Suppressor macrophage treated with lipopolysaccharide for 1 hour (primary cell): Measurements from ENCODE around the gene PFKFB4.
"Not testable (repeated sequence)": the region's sequence is repeated elsewhere in the genome, so short reads cannot be mapped to it uniquely, and the experiment has no call there.

Experiments used
- DNase-seq, 3 donors: peaks; one replicate each; pipeline ENCODE4 v3.0.0-alpha.2; 2020 to 2022

PFKFB4 gene

DNA sequence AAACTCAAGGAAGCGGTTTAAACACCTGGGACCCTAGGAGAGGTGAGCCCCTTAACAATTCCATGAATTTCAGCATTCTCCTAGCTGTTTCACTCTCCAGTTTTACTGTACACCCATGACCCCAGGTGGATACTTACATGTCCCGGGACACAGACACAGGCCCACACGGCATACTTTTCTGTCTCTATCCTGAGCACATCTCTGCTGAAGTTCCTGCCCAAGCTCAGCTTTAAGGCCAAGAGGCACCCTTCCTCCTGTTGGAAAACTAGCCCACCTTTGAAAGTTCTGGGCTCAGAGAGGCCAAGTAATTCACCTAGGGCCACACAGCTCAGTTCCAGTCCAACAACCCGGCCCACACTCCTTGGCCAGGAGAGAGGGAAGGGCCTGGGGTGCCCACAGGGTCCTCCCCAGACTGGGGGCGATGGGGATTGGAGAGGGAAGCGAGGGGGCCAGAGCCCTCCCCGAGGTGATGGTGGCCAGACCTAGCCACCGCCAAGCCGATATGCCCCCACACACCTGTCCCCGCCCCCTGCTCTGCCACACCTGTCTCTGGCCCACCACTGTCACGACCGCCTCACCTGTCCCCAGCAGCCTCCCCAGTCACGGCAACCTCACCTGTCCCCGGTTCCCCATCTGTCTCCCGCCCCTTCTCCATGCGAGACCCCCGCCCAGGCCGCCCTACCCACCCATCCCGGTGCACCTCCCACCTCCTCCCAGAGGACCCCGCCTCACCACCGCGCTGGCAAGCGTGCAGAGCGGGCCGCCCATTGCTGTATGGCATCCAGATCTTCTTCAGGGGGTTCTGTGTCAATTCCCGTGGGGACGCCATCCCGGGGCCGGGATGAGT lies 431 bp downstream of the PFKFB4 start:
- no peak for DNase-seq

GRCh38 chr3:48555231-48555948 lies 1.2 kb downstream of the PFKFB4 start:
- no peak for DNase-seq

DNA sequence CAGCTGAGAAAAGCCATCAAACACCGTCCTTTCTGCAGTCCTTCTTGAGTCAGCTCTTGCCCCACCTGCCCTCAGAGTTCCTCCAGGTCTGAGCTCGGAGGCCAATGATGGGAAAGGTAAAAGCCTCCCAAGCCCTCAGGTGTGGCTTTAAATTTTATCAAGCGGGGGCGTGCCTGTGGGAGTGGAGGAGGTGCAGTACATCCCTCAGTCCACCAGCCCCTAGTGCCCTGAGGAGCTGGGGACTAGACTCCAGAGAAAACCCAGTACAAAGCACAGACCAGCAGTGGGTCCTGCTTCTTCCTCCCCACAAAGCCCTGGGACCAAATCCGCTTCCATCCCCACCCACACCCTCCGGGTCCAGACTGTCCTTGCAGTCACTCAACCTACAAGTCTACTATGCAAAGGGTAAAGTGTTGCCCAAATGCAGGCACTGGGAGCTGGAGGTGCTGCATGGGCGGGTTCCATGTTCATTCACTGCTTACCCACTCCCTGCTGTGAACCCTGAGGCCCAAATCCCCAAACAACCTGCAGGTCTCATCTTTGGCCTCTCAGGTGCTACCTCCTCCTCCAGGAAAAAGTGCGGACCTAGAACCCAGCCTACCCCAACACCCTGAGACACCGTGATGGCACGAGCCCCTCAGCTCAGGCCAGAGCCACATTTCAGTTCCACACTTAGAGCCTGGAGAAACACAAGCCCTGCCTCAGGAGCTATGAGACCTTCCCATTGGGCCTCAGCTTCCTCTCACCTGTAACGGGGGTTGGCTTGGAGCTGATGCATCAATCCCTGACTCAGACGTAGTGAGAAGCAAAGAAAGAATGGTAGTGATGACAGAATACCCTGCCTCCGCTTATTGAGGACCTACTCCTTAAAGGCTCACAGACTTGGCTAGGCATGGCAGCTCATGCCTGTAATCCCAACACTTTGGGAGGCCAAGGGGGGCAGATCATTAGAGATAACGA lies 2.4 kb downstream of the PFKFB4 start:
- no peak for DNase-seq

- DNase-seq = no peak
Observed at GRCh38 chr3:48553361-48553760, 3.2 kb downstream of the PFKFB4 start.

DNA sequence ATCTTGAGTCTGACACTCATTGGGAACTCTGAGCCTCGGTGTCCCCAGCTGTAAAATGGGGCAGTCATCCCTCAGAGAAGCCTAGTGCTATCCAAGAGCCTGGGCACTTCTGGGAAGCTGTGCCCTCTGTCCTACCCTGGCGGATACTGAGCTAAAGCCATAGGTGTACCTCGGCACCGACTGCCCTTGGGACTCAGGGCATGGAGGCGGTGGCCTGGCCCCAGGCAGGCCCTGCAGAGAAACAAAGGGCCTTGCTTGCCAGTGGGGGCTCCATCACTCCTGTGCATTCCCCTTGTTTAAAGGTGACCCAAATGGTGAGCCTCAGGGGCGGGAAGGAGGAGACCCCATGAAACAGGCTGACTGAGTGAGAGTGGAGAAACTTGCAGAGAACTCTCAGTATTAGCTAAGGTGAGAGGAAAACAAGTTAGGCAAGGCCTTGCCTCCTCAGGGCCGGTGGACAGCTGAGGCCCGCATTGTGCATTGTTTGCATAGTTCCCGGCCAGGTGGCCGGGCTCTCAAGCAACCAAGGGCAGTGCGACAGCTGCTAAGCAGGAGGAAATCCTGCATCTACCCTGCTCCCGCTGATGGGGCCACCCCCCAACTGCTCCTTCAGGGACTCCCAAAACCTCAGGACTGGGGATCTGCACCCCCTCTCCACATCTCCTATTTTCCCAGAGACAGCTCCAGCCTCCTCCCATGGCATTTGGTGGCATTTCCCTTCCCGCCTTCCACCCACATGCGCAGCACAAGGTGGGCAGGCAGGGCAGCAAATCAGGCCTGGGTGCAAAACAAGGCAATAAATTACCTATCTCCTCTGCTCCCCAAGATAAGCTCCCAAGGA lies 4.3 kb downstream of the PFKFB4 start:
- no peak for DNase-seq

DNA sequence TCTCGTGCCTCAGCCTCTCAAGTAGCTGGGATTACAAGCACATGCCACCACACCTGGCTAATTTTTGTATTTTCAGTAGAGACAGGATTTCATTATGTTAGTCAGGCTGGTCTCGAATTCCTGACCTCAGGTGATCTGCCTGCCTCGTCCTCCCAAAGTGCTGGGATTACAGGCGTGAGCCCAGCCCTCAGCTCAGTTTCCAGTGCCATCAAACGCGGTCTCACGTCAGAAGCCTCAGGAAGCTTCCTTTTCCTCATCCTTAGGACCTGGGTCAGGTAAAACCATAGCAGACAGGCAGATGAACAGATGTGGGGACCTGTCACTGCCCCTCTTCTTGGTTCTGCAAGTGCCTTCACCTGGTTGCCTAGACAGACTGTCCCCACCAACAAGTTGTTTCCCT lies 5.0 kb downstream of the PFKFB4 start:
- not testable (repeated sequence) for DNase-seq

- peak; percentile 92 to 95 (median 94) for DNase-seq
Observed at GRCh38 chr3:48548729-48549705, 7.6 kb downstream of the PFKFB4 start.

DNA sequence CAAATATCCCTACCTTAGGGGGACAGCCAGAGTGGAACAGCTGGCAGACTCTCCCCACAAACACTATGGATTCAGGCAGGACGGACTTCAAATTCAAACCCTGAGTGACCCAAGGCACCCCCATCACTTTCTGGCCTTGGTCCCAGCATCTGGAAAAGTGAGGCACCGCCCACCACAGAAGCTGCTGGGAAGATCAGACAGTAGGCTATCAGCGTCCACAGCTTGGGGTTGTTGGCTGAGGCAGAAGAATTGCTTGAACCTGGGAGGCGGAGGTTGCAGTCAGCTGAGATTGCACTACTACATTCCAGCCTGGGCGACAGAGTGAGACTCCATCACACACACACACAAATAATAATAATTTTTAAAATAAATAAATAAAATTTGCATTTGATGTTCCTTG lies 8.5 kb downstream of the PFKFB4 start:
- DNase-seq = no peak

DNA sequence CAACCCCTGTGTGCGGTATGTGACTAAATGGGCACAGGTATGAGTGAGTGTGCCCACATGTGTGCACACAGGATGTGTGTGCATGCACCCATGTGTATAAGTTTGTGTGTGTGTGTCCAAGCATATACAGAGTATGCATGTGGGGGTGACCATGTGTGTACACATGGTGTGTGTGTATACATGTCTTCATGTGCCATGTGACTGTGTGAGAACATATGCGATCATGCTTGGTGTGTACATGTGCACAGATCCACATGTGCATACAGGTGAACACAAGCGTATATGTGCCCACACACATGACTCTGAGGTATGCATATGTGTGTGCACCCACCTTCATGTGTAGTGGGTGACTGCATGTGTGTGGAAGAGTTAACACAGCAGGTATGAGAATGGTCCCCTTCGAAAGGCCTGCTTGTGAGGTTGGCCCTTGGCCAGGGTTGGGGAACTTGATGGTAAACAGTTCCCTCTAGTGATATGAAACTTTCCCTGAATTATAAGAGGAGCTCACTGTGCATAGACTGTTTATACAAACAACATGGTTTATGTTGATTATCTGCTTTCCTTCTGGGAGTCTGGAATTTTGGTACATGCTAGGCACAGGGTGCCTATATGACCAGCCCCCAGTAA lies 10.3 kb downstream of the PFKFB4 start:
- DNase-seq = peak in 1 of 3 donors; percentile 36

GRCh38 chr3:48544141-48544540 lies 12.5 kb downstream of the PFKFB4 start:
- DNase-seq = peak; percentile 56 to 81 (median 73)

DNA sequence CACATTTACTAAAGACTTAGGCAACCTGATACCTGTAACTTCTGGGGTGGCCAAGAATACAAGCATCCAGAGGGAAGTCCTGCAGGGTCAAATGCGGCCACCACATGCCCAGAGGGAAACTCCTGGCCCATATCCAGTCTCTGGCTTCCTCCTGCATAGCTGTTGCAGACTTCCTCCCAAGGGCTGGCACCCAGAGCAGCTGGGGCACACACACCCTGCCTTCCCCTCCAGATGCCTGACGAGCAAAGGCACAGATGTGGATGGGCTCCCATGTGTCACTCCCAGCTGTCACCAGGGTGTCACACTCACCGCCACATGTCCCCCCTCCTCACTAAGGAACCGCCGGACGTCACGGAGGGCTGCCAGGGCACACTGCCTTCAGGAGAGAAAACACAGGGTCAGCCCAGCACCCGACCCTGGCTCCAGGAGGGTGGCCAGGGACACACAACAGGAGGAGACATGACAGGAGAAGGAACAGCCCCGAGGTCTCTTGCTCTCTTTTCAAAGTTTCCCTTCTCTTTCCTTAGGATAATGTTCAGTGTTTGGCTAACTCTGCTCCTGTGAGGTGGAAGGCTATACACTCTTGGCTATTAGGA lies 13.2 kb downstream of the PFKFB4 start:
- peak; percentile 77 to 87 (median 86) for DNase-seq

DNA sequence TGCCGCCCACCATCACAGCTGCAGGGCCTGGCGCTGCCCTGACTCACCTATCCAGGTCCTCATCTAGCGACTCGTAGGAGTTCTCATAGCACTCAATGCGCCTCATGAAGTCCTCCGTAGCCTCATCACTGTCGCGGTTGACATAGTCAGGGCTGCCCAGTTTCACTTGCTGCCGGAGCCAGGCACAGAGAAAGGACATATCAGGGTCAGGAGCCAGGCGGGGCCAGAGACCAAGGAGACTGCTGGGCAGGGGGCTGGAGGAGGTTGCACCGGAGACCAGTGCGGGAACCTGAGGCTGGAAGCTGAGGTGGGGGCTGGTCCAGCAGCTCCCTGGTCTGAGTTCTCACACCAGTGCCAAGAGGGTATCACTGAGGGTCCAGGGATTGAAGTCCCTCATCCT lies 18.2 kb downstream of the PFKFB4 start:
- no peak for DNase-seq

- no peak for DNase-seq
Observed at GRCh38 chr3:48536785-48537184, 19.8 kb downstream of the PFKFB4 start.

DNA sequence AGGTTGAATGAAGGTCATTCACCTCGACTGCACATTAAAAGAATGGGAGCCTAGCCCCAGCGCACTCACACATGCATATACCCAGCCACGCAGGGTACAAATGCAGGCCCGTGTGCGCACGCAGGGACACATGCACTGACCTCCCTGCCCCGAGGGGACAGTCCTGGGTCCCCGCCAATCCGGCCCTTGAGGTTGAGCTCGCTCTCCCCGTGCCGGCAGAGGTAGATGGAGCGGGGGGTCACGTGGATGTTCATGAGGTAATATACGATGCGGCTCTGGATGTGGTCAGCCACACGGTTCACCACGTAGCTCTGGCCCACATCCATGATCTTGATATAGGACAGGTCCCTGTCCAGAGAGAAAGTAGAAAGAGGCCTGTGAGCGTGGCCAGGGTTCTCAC lies 20.5 kb downstream of the PFKFB4 start:
- DNase-seq = no peak

- no peak for DNase-seq
Observed at GRCh38 chr3:48535578-48535977, 21.0 kb downstream of the PFKFB4 start.

DNA sequence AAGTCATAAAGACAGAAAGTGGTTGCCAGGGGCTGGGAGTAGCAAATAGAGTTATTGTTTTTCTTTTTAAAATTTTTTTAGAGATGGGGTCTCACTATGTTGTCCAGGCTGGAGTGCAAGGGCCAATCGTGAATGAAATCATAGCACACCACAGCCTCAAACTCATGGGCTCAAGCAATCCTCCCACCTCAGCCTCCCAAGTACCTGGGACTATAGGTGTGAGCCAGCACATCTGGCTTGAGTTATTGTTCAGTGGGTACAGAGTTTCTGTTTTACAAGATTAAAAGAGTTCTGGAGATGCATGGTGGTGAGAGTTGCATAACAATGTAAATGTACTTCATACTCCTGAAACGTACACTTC lies 23.6 kb downstream of the PFKFB4 start:
- DNase-seq = no peak

GRCh38 chr3:48532271-48532976 lies 24.2 kb downstream of the PFKFB4 start:
- DNase-seq = peak; percentile 37 to 54 (median 46)

- DNase-seq = not testable (repeated sequence)
Observed at GRCh38 chr3:48530701-48531100, 25.9 kb downstream of the PFKFB4 start.

DNA sequence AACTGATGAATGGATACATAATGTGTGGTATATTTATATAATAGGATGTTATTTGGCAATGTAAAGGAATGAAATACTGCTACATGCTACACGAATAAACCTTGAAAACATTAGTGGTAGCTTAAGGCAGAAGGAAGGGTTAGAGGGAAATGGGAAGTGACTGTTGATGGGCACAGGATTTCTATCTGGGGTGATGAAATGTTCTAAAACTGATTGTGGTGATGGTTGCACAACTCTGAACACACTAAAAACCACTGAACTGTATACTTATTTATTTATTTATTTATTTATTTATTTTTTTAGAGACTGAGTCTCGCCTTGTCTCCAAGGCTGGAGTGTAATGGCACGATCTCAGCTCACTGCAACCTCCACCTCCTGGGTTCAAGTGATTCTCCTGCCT lies 27.8 kb downstream of the PFKFB4 start:
- DNase-seq = peak; percentile 53 to 64 (median 63)
